ENCODE measurements around the gene MAP3K6. TPM values are rescaled to one million over a fixed set of nuclear protein-coding genes. Genes with fewer than 3 reads are reported as not detected.

Gene MAP3K6
- total and polyA plus RNA-seq, 2 of the 13 experiments (the other 11 are each of a cell fraction or from before 2014, with no cell fraction given), result 2.7 to 3.2 TPM

DNA sequence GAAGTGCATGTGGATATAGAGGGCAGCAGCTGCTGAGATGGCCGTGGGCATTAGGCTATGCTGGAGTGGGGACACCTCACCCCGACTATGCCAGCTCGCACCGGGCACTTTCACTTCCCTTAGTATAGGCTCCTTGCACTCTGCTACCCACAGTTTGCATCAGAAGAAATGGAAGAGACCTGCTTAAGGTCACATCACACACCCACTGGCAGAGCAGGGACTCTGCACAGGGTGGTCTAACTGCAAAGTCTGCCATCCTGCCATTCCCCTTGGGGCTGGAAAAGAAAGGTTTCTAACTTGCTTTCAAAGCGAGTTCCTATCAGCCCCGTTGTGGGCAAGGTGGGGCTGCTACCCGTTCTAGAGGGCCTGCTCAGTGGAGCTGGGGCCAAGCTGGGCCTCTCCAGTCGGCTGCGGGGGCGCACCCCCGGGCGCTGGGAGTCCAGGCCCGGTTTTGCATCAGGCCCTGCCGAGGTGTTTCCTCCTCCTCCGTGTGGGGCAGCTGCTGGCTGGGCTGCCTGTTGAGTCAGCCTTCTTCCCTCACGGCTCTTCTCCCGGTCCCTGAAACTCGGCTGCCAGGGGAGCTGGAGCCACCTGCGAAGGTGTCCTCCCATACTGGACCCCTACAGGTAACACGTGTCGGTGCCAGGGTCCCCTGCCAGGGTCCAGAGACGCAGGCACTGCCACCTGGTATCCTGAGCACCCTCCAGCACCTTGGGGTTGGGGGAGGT is 25.1 kb downstream of the MAP3K6 start, which contains the start of gene SYTL1 (continued):
- TF ChIP-seq, protein P1, sequence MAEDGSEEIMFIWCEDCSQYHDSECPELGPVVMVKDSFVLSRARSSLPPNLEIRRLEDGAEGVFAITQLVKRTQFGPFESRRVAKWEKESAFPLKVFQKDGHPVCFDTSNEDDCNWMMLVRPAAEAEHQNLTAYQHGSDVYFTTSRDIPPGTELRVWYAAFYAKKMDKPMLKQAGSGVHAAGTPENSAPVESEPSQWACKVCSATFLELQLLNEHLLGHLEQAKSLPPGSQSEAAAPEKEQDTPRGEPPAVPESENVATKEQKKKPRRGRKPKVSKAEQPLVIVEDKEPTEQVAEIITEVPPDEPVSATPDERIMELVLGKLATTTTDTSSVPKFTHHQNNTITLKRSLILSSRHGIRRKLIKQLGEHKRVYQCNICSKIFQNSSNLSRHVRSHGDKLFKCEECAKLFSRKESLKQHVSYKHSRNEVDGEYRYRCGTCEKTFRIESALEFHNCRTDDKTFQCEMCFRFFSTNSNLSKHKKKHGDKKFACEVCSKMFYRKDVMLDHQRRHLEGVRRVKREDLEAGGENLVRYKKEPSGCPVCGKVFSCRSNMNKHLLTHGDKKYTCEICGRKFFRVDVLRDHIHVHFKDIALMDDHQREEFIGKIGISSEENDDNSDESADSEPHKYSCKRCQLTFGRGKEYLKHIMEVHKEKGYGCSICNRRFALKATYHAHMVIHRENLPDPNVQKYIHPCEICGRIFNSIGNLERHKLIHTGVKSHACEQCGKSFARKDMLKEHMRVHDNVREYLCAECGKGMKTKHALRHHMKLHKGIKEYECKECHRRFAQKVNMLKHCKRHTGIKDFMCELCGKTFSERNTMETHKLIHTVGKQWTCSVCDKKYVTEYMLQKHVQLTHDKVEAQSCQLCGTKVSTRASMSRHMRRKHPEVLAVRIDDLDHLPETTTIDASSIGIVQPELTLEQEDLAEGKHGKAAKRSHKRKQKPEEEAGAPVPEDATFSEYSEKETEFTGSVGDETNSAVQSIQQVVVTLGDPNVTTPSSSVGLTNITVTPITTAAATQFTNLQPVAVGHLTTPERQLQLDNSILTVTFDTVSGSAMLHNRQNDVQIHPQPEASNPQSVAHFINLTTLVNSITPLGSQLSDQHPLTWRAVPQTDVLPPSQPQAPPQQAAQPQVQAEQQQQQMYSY (CRISPR knock-in tag; IDR thresholded peaks at IDR 0.05), result peak; percentile 100
- TF ChIP-seq, protein P2, sequence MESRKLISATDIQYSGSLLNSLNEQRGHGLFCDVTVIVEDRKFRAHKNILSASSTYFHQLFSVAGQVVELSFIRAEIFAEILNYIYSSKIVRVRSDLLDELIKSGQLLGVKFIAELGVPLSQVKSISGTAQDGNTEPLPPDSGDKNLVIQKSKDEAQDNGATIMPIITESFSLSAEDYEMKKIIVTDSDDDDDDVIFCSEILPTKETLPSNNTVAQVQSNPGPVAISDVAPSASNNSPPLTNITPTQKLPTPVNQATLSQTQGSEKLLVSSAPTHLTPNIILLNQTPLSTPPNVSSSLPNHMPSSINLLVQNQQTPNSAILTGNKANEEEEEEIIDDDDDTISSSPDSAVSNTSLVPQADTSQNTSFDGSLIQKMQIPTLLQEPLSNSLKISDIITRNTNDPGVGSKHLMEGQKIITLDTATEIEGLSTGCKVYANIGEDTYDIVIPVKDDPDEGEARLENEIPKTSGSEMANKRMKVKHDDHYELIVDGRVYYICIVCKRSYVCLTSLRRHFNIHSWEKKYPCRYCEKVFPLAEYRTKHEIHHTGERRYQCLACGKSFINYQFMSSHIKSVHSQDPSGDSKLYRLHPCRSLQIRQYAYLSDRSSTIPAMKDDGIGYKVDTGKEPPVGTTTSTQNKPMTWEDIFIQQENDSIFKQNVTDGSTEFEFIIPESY (CRISPR knock-in tag; IDR thresholded peaks at IDR 0.05), result peak; percentile 6; the same call in 1 of the 2 replicates
- TF ChIP-seq JUND (CRISPR knock-in tag; IDR thresholded peaks at IDR 0.05) (no peak), KLF13 (CRISPR knock-in tag; IDR thresholded peaks at IDR 0.05) (no peak), ZNF251 (CRISPR knock-in tag; IDR thresholded peaks at IDR 0.05) (no peak), ZNF24 (IDR thresholded peaks at IDR 0.05) (no peak), FOXM1 (CRISPR knock-in tag; IDR thresholded peaks at IDR 0.05) (no peak), SIX4 (CRISPR knock-in tag; IDR thresholded peaks at IDR 0.05) (no peak), CEBPG (CRISPR knock-in tag; IDR thresholded peaks at IDR 0.05) (peak; percentile 13; the same call in 1 of the 2 replicates), ZNF891 (CRISPR knock-in tag; IDR thresholded peaks at IDR 0.05) (no peak), SRSF1 (optimal IDR thresholded peaks at IDR 0.05; ENCODE audit: low read depth, low read length) (peak; percentile 15), ARNTL (CRISPR knock-in tag; IDR thresholded peaks at IDR 0.05) (no peak), NFRKB (IDR thresholded peaks at IDR 0.05) (no peak), ZNF567 (CRISPR knock-in tag; IDR thresholded peaks at IDR 0.05; ENCODE audit: borderline replicate concordance) (no peak; the same call in 1 of the 2 replicates), ZEB1 (IDR thresholded peaks at IDR 0.05; ENCODE audit: insufficient replicate concordance, low read depth) (peak; percentile 40), ZNF777 (CRISPR knock-in tag; IDR thresholded peaks at IDR 0.05) (no peak)
- TF ChIP-seq, protein P3, sequence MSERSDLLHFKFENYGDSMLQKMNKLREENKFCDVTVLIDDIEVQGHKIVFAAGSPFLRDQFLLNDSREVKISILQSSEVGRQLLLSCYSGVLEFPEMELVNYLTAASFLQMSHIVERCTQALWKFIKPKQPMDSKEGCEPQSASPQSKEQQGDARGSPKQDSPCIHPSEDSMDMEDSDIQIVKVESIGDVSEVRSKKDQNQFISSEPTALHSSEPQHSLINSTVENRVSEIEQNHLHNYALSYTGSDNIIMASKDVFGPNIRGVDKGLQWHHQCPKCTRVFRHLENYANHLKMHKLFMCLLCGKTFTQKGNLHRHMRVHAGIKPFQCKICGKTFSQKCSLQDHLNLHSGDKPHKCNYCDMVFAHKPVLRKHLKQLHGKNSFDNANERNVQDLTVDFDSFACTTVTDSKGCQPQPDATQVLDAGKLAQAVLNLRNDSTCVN (CRISPR knock-in tag; IDR thresholded peaks at IDR 0.05; ENCODE audit: borderline replicate concordance), result no peak
- TF ChIP-seq, protein P4, sequence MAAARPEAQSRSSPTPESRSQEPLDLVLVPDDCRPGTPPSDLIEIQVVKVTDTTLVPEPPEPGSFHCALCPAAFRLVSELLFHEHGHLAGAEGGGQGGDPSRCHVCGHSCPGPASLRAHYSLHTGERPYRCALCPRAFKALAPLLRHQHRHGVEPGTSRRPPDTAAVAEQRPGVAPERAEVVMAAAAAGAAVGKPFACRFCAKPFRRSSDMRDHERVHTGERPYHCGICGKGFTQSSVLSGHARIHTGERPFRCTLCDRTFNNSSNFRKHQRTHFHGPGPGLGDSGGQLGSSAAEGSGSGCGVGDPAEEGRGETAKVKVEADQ (CRISPR knock-in tag; IDR thresholded peaks at IDR 0.05; ENCODE audit: borderline replicate concordance), result no peak
- TF ChIP-seq, protein P5, sequence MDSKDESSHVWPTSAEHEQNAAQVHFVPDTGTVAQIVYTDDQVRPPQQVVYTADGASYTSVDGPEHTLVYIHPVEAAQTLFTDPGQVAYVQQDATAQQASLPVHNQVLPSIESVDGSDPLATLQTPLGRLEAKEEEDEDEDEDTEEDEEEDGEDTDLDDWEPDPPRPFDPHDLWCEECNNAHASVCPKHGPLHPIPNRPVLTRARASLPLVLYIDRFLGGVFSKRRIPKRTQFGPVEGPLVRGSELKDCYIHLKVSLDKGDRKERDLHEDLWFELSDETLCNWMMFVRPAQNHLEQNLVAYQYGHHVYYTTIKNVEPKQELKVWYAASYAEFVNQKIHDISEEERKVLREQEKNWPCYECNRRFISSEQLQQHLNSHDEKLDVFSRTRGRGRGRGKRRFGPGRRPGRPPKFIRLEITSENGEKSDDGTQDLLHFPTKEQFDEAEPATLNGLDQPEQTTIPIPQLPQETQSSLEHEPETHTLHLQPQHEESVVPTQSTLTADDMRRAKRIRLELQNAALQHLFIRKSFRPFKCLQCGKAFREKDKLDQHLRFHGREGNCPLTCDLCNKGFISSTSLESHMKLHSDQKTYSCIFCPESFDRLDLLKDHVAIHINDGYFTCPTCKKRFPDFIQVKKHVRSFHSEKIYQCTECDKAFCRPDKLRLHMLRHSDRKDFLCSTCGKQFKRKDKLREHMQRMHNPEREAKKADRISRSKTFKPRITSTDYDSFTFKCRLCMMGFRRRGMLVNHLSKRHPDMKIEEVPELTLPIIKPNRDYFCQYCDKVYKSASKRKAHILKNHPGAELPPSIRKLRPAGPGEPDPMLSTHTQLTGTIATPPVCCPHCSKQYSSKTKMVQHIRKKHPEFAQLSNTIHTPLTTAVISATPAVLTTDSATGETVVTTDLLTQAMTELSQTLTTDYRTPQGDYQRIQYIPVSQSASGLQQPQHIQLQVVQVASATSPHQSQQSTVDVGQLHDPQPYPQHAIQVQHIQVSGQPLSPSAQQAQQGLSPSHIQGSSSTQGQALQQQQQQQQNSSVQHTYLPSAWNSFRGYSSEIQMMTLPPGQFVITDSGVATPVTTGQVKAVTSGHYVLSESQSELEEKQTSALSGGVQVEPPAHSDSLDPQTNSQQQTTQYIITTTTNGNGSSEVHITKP (CRISPR knock-in tag; IDR thresholded peaks at IDR 0.05; ENCODE audit: low read depth), result 0 out of 2 replicates have a peak, but pooled peaks have one; percentile 23
